Uterus (tissue), 4 donors: ENCODE results near the gene SLC38A10. TPM values are rescaled to one million over a fixed set of nuclear protein-coding genes. Genes with fewer than 3 reads are reported as not detected.
A peak's percentile ranks its signal among the peaks of the same experiment; 100 is the strongest.

Source experiments
- DNase-seq, 2 donors: peaks; one replicate each; pipeline ENCODE4 v3.0.0-alpha.2; 2019 to 2020
- H3K27ac ChIP-seq, 2 donors: fragments of 200-600 bp; sonication (generic); 1 replicate in 1 of 2; 2 replicates in 1 of 2; pipeline ENCODE4 v1.5.1; 2016 to 2018
- H3K27me3 ChIP-seq, 2 donors: fragments of 200-600 bp; sonication (generic); one replicate each; pipeline ENCODE4 v1.5.1; 2018 to 2019; ENCODE audit warnings: control low read depth in 1 of 2
- H3K36me3 ChIP-seq, 2 donors: fragments of 200-600 bp; sonication (generic); one replicate each; pipeline ENCODE4 v1.5.1; 2019; ENCODE audit warnings: control low read depth in 1 of 2
- H3K4me1 ChIP-seq, 2 donors: fragments of 200-600 bp; sonication (generic); one replicate each; pipeline ENCODE4 v1.5.1; 2018 to 2019; ENCODE audit warnings: control low read depth in 1 of 2
- H3K4me3 ChIP-seq, 2 donors: fragments of 200-600 bp; sonication (generic); 1 replicate in 1 of 2; 2 replicates in 1 of 2; pipeline ENCODE4 v1.5.1; 2018 to 2019; ENCODE audit warnings: mild to moderate bottlenecking in 1 of 2
- H3K9me3 ChIP-seq, 2 donors: fragments of 200-600 bp; sonication (generic); one replicate each; pipeline ENCODE4 v1.5.1; 2019; ENCODE audit warnings: control low read depth in 1 of 2
- CTCF ChIP-seq, 4 experiments: fragments of 200-600 bp in 2 of 4; fragments of 450-650 bp in 2 of 4; sonication (generic) in 2 of 4; IDR thresholded peaks; one replicate each; pipeline ENCODE4 v1.5.1; 2016 to 2019; ENCODE audit warnings: antibody characterized with exemption in 4 of 4, mild to moderate bottlenecking in 2 of 4, moderate library complexity in 1 of 4
- POLR2A ChIP-seq, 2 donors: fragments of 450-650 bp; IDR thresholded peaks; one replicate each; pipeline ENCODE4 v1.6.1; 2016; ENCODE audit warnings: antibody characterized with exemption in 2 of 2, mild to moderate bottlenecking in 1 of 2, moderate library complexity in 1 of 2
- intact Hi-C: fragments of 100-400 bp; cut with DNase I; formaldehyde crosslinking; loops from one replicate; pipeline ENCODE4 v1.15.1; 2023; ENCODE audit warnings: low total_unique reads
- total RNA-seq, 4 donors: library from RNA; depleted of rRNA in 3 of 4; stranded (reverse); fragments of >200 nt in 3 of 4; gene quantifications; one replicate each; pipeline versions ENCODE4 v1.1.0 to v1.2.4, GENCODE V29; 2014 to 2023
- donor health status: DM: yes; HTN: yes; CAD: no.

Gene SLC38A10
- total RNA-seq, 4 donors from 2014 or later = 50.7 to 55.4 (median 53.3) TPM

- intact Hi-C loops = no loop called here
- Histone ChIP-seq H3K4me1 (peaks cover 0 to 5% of the 10 kb centered on the region in 2 donors), H3K9me3 (no peaks in the 10 kb centered on the region), H3K4me3 (no peak overlapping the region), H3K36me3 (no peaks in the 10 kb centered on the region), H3K27ac (no peak overlapping the region), H3K27me3 (no peaks in the 10 kb centered on the region)
- no peak for DNase-seq
- TF ChIP-seq CTCF (IDR thresholded peaks at IDR 0.05) (no peak), POLR2A (IDR thresholded peaks at IDR 0.05) (no peak)
These were observed 52.4 kb downstream of the SLC38A10 start for GRCh38 chr17:81242421-81243332.

GRCh38 chr17:81241648-81242420 is 53.3 kb downstream of the SLC38A10 start:
- intact Hi-C loops = no loop called here
- H3K4me1 ChIP-seq = peaks cover 0 to 6% of the 10 kb centered on the region in 2 donors
- DNase-seq = peak; percentile 46 to 48
- H3K27ac ChIP-seq = no peak overlapping the region
- H3K4me3 ChIP-seq = no peak overlapping the region
- no peaks in the 10 kb centered on the region for H3K27me3 ChIP-seq
- H3K36me3 ChIP-seq = no peaks in the 10 kb centered on the region
- TF ChIP-seq CTCF (IDR thresholded peaks at IDR 0.05) = peak; percentile 53 to 75 (median 64)
- no peak for TF ChIP-seq POLR2A (IDR thresholded peaks at IDR 0.05)
- no peaks in the 10 kb centered on the region for H3K9me3 ChIP-seq

- peaks cover 0 to 6% of the 10 kb centered on the region in 2 donors for H3K4me1 ChIP-seq
- H3K27ac ChIP-seq = no peak overlapping the region
- intact Hi-C loops = no loop called here
- no peaks in the 10 kb centered on the region for H3K36me3 ChIP-seq
- TF ChIP-seq CTCF (IDR thresholded peaks at IDR 0.05) (no peak), POLR2A (IDR thresholded peaks at IDR 0.05) (no peak)
- H3K27me3 ChIP-seq = no peaks in the 10 kb centered on the region
- H3K4me3 ChIP-seq = no peak overlapping the region
- no peaks in the 10 kb centered on the region for H3K9me3 ChIP-seq
- no peak for DNase-seq
These were observed 53.9 kb downstream of the SLC38A10 start for GRCh38 chr17:81241203-81241602.

GRCh38 chr17:81240761-81241160 is 54.3 kb downstream of the SLC38A10 start:
- TF ChIP-seq POLR2A (IDR thresholded peaks at IDR 0.05) (no peak), CTCF (IDR thresholded peaks at IDR 0.05) (no peak)
- no peaks in the 10 kb centered on the region for H3K36me3 ChIP-seq
- no peaks in the 10 kb centered on the region for H3K27me3 ChIP-seq
- H3K4me3 ChIP-seq = no peak overlapping the region
- no peak overlapping the region for H3K27ac ChIP-seq
- peaks cover 0 to 6% of the 10 kb centered on the region in 2 donors for H3K4me1 ChIP-seq
- intact Hi-C loops = no loop called here
- DNase-seq = no peak
- no peaks in the 10 kb centered on the region for H3K9me3 ChIP-seq
